GM10266 (cell line): ENCODE results near the gene C5orf22.

ENCODE experiments used
- DNase-seq: peaks from one replicate; pipeline ENCODE4 v3.0.0; 2012; ENCODE audit errors: extremely low spot score
- CTCF ChIP-seq: IDR thresholded peaks from 2 replicates; pipeline ENCODE4 v1.5.1; 2012; ENCODE audit warnings: mild to moderate bottlenecking, low read depth; ENCODE audit not compliant: control insufficient read depth, insufficient read depth; ENCODE audit errors: missing control alignments

C5orf22 gene

GRCh38 chr5:31531888-31532547 is at the start of gene C5orf22, which contains the start of gene DROSHA:
TSS of gene C5orf22 (plus strand) at chr5:31532301. CDS start at chr5:31532393, 92 bp downstream.
TSS of gene DROSHA (minus strand) at chr5:31532093. CDS start at chr5:31529059, 3,034 bp downstream.
- peak; percentile 86 for DNase-seq

GRCh38 chr5:31485376-31486207 is 46.5 kb upstream of the C5orf22 start:
- TF ChIP-seq CTCF, result no peak

More at GRCh38 chr5:31531888-31532547, at the start of gene C5orf22, which contains the start of gene DROSHA:
- no peak for TF ChIP-seq CTCF

GRCh38 chr5:31486441-31486840 is 45.7 kb upstream of the C5orf22 start:
- TF ChIP-seq CTCF, result no peak
- no peak for DNase-seq

More at GRCh38 chr5:31485376-31486207, 46.5 kb upstream of the C5orf22 start:
- DNase-seq, result no peak

- DNase-seq, result no peak
- TF ChIP-seq CTCF, result no peak
Measured at GRCh38 chr5:31487506-31487905, 44.6 kb upstream of the C5orf22 start.

GRCh38 chr5:31492869-31493268 is 39.2 kb upstream of the C5orf22 start:
- no peak for DNase-seq
- TF ChIP-seq CTCF, result no peak

GRCh38 chr5:31495336-31495735 is 36.8 kb upstream of the C5orf22 start:
- no peak for DNase-seq
- no peak for TF ChIP-seq CTCF
